Cardiac fibroblast (primary cell): ENCODE measurements around the gene WDR7.

Experiments
- DNase-seq, 2 donors: peaks; one replicate each; pipeline versions ENCODE4 v3.0.0 to v3.0.0-alpha.2; 2010; ENCODE audit warnings: low read depth in 2 of 2
- H3K4me3 ChIP-seq, 2 donors: replicated peaks in 1 of 2; 1 replicate in 1 of 2; 2 replicates in 1 of 2; pipeline ENCODE4 v1.5.1; 2011; ENCODE audit warnings: low read depth in 2 of 2, low read length in 2 of 2, mild to moderate bottlenecking in 2 of 2, moderate library complexity in 1 of 2
- CTCF ChIP-seq: IDR thresholded peaks from one replicate; pipeline ENCODE4 v1.5.1; 2011; ENCODE audit warnings: low read depth, mild to moderate bottlenecking, low read length, inconsistent platforms

Gene WDR7

GRCh38 chr18:56959120-56959519, 308.0 kb downstream of the WDR7 start:
- no peak for TF ChIP-seq CTCF
- no peak for DNase-seq
- H3K4me3 ChIP-seq: no peak overlapping the region

- no peak for TF ChIP-seq CTCF
- DNase-seq: no peak
- no peak overlapping the region for H3K4me3 ChIP-seq
Observed at GRCh38 chr18:56962322-56962721, 311.2 kb downstream of the WDR7 start.

- H3K4me3 ChIP-seq: no peak overlapping the region
- no peak for DNase-seq
- no peak for TF ChIP-seq CTCF
Observed at GRCh38 chr18:56967035-56967434, 315.9 kb downstream of the WDR7 start.

GRCh38 chr18:56973487-56973886, 322.3 kb downstream of the WDR7 start:
- H3K4me3 ChIP-seq: no peak overlapping the region
- DNase-seq: peak; percentile 2 to 28
- no peak for TF ChIP-seq CTCF

- no peak for DNase-seq
- no peak overlapping the region for H3K4me3 ChIP-seq
Observed at GRCh38 chr18:56974141-56974540, 323.0 kb downstream of the WDR7 start.

GRCh38 chr18:56975276-56975675, 324.1 kb downstream of the WDR7 start:
- no peak for TF ChIP-seq CTCF
- H3K4me3 ChIP-seq: no peak overlapping the region
- DNase-seq: no peak

More at GRCh38 chr18:56974141-56974540, 323.0 kb downstream of the WDR7 start:
- TF ChIP-seq CTCF: no peak

- no peak overlapping the region for H3K4me3 ChIP-seq
Observed at GRCh38 chr18:56977309-56977708, 326.1 kb downstream of the WDR7 start.

More at GRCh38 chr18:56977309-56977708, 326.1 kb downstream of the WDR7 start:
- no peak for DNase-seq
- no peak for TF ChIP-seq CTCF
